Measurements from ENCODE around the gene ULK4.

Gene ULK4

GRCh38 chr3:41265823-41266273 is 696.1 kb downstream of the ULK4 start:
- ChIA-PET POLR2A (no interaction called here), CTCF (no interaction called here)
- no peak for DNase-seq (ENCODE audit: extremely low spot score)
- TF ChIP-seq TARDBP (IDR thresholded peaks at IDR 0.05): no peak

GRCh38 chr3:41265011-41265545 is 696.8 kb downstream of the ULK4 start:
- no peak for DNase-seq (ENCODE audit: extremely low spot score)
- TF ChIP-seq SUZ12 (IDR thresholded peaks at IDR 0.05) (no peak), SP1 (IDR thresholded peaks at IDR 0.05) (no peak), ARNT (IDR thresholded peaks at IDR 0.05) (no peak), FOXK2 (IDR thresholded peaks at IDR 0.05) (no peak), ZNF384 (IDR thresholded peaks at IDR 0.05) (no peak), HDGF (IDR thresholded peaks at IDR 0.05; ENCODE audit: borderline replicate concordance) (no peak), FOXA1 (IDR thresholded peaks at IDR 0.05) (no peak), ELF4 (IDR thresholded peaks at IDR 0.05) (no peak), BHLHE40 (IDR thresholded peaks at IDR 0.05; ENCODE audit: borderline replicate concordance) (no peak), CTBP1 (IDR thresholded peaks at IDR 0.05; ENCODE audit: borderline replicate concordance) (no peak), PKNOX1 (IDR thresholded peaks at IDR 0.05) (no peak)
- CTCF ChIA-PET: no interaction called here
- POLR2A ChIA-PET: no interaction called here

- ChIA-PET POLR2A (no interaction called here), CTCF (no interaction called here)
- DNase-seq (ENCODE audit: extremely low spot score): no peak
- no peak for TF ChIP-seq NFRKB (IDR thresholded peaks at IDR 0.05)
- TF ChIP-seq L3MBTL2 (conservative IDR thresholded peaks at IDR 0.05): no peak
- no peak for TF ChIP-seq FOXM1 (IDR thresholded peaks at IDR 0.05; ENCODE audit: borderline replicate concordance)
- TF ChIP-seq PKNOX1 (IDR thresholded peaks at IDR 0.05): no peak
- TF ChIP-seq FOXK2 (IDR thresholded peaks at IDR 0.05): no peak
- TF ChIP-seq SP1 (IDR thresholded peaks at IDR 0.05): no peak
Measured at GRCh38 chr3:41260063-41260450, 701.8 kb downstream of the ULK4 start.

- no peak for TF ChIP-seq FOXA1 (IDR thresholded peaks at IDR 0.05)
- TF ChIP-seq LEF1 (IDR thresholded peaks at IDR 0.05; ENCODE audit: borderline replicate concordance): no peak
- no peak for TF ChIP-seq SP1 (IDR thresholded peaks at IDR 0.05)
- no peak for TF ChIP-seq HDGF (IDR thresholded peaks at IDR 0.05; ENCODE audit: borderline replicate concordance)
- no peak for TF ChIP-seq L3MBTL2 (conservative IDR thresholded peaks at IDR 0.05)
- no peak for TF ChIP-seq FOXK2 (IDR thresholded peaks at IDR 0.05)
- TF ChIP-seq ELF4 (IDR thresholded peaks at IDR 0.05): no peak
- no peak for TF ChIP-seq NFRKB (IDR thresholded peaks at IDR 0.05)
- TF ChIP-seq FOXM1 (IDR thresholded peaks at IDR 0.05; ENCODE audit: borderline replicate concordance): no peak
- TF ChIP-seq CTBP1 (IDR thresholded peaks at IDR 0.05; ENCODE audit: borderline replicate concordance): no peak
- no peak for TF ChIP-seq ARNT (IDR thresholded peaks at IDR 0.05)
- TF ChIP-seq BHLHE40 (IDR thresholded peaks at IDR 0.05; ENCODE audit: borderline replicate concordance): no peak
- no peak for TF ChIP-seq TARDBP (IDR thresholded peaks at IDR 0.05)
- TF ChIP-seq PKNOX1 (IDR thresholded peaks at IDR 0.05): no peak
- TF ChIP-seq ZNF384 (IDR thresholded peaks at IDR 0.05): no peak
- TF ChIP-seq SUZ12 (IDR thresholded peaks at IDR 0.05): no peak
- ChIA-PET CTCF (no interaction called here), POLR2A (no interaction called here)
- DNase-seq (ENCODE audit: extremely low spot score): no peak
Measured at GRCh38 chr3:41259449-41260062, 702.3 kb downstream of the ULK4 start.

GRCh38 chr3:41258239-41258800 is 703.6 kb downstream of the ULK4 start:
- ChIA-PET POLR2A (no interaction called here), CTCF (no interaction called here)

More at GRCh38 chr3:41258239-41258800, 703.6 kb downstream of the ULK4 start:
- DNase-seq (ENCODE audit: extremely low spot score): no peak
- no peak for TF ChIP-seq PKNOX1 (IDR thresholded peaks at IDR 0.05)
- no peak for TF ChIP-seq LEF1 (IDR thresholded peaks at IDR 0.05; ENCODE audit: borderline replicate concordance)
- no peak for TF ChIP-seq HDGF (IDR thresholded peaks at IDR 0.05; ENCODE audit: borderline replicate concordance)
- TF ChIP-seq FOXA1 (IDR thresholded peaks at IDR 0.05): no peak
- TF ChIP-seq ARNT (IDR thresholded peaks at IDR 0.05): no peak
- no peak for TF ChIP-seq ZNF384 (IDR thresholded peaks at IDR 0.05)
- TF ChIP-seq FOXM1 (IDR thresholded peaks at IDR 0.05; ENCODE audit: borderline replicate concordance): no peak
